Mesenchymal stem cell (in vitro differentiated cells and primary cell): Measurements from ENCODE around the gene C1orf87.

Experiments
- DNase-seq: peaks from one replicate; pipeline ENCODE4 v3.0.0-alpha.2; 2013
- H2AFZ ChIP-seq: one replicate; pipeline ENCODE4 v1.6.1; 2013; ENCODE audit warnings: low read depth, mild to moderate bottlenecking, control low read depth, inconsistent platforms, low read length, moderate library complexity
- H2AK5ac ChIP-seq: 2 replicates; pipeline ENCODE4 v1.6.1; 2013; ENCODE audit warnings: low read length, moderate library complexity, mild to moderate bottlenecking, inconsistent platforms; ENCODE audit not compliant: severe bottlenecking
- H2BK120ac ChIP-seq: one replicate; pipeline ENCODE4 v1.6.1; 2013; ENCODE audit warnings: low read depth, mild to moderate bottlenecking, inconsistent platforms, low read length, moderate library complexity
- H2BK12ac ChIP-seq, 2 experiments: one replicate each; pipeline ENCODE4 v1.6.1; 2013; ENCODE audit warnings: inconsistent platforms in 2 of 2, low read length in 2 of 2, mild to moderate bottlenecking in 2 of 2, moderate library complexity in 2 of 2, control low read depth in 1 of 2
- H2BK15ac ChIP-seq: one replicate; pipeline ENCODE4 v1.6.1; 2013; ENCODE audit warnings: mild to moderate bottlenecking, low read depth, inconsistent platforms; ENCODE audit not compliant: poor library complexity, severe bottlenecking
- H2BK5ac ChIP-seq: 2 replicates; pipeline ENCODE4 v1.6.1; 2013; ENCODE audit warnings: low read depth, mild to moderate bottlenecking, low read length, control low read depth, inconsistent platforms; ENCODE audit not compliant: poor library complexity, severe bottlenecking
- H3K14ac ChIP-seq, 2 experiments: one replicate each; pipeline ENCODE4 v1.6.1; 2013; ENCODE audit warnings: inconsistent platforms in 2 of 2, low read length in 2 of 2, control low read depth in 1 of 2, mild to moderate bottlenecking in 1 of 2, moderate library complexity in 1 of 2
- H3K18ac ChIP-seq, 2 experiments: one replicate each; pipeline ENCODE4 v1.6.1; 2013; ENCODE audit warnings: inconsistent platforms in 2 of 2, low read length in 2 of 2, control low read depth in 1 of 2, low read depth in 1 of 2, mild to moderate bottlenecking in 1 of 2
- H3K23ac ChIP-seq, 2 experiments: one replicate each; pipeline ENCODE4 v1.6.1; 2013; ENCODE audit warnings: inconsistent platforms in 2 of 2, low read length in 2 of 2, mild to moderate bottlenecking in 2 of 2, moderate library complexity in 2 of 2, control low read depth in 1 of 2
- H3K27ac ChIP-seq: 2 replicates; pipeline ENCODE4 v1.5.1; 2013; ENCODE audit warnings: mild to moderate bottlenecking, moderate library complexity, low read length, control low read depth, inconsistent platforms; ENCODE audit not compliant: poor library complexity, severe bottlenecking
- H3K27me3 ChIP-seq, 2 experiments: 2 replicates each; pipeline versions ENCODE4 v1.6.1 to v1.7.0; 2013; ENCODE audit warnings: low read length in 2 of 2, mild to moderate bottlenecking in 2 of 2, moderate library complexity in 2 of 2, control low read depth in 1 of 2, inconsistent platforms in 1 of 2; ENCODE audit not compliant: control insufficient read depth in 1 of 2, insufficient read depth in 1 of 2
- H3K36me3 ChIP-seq, 2 experiments: 2 replicates each; pipeline versions ENCODE4 v1.6.1 to v1.7.0; 2013; ENCODE audit warnings: low read length in 2 of 2, control low read depth in 1 of 2, inconsistent platforms in 1 of 2, low read depth in 1 of 2, mild to moderate bottlenecking in 1 of 2; ENCODE audit not compliant: insufficient read depth in 2 of 2, control insufficient read depth in 1 of 2
- H3K4ac ChIP-seq, 2 experiments: one replicate each; pipeline ENCODE4 v1.6.1; 2013; ENCODE audit warnings: inconsistent platforms in 2 of 2, low read length in 2 of 2, mild to moderate bottlenecking in 2 of 2, moderate library complexity in 2 of 2, control low read depth in 1 of 2, low read depth in 1 of 2
- H3K4me1 ChIP-seq: 2 replicates; pipeline ENCODE4 v1.6.1; 2013; ENCODE audit warnings: low read depth, low read length, control low read depth; ENCODE audit not compliant: control insufficient read depth, insufficient read depth
- H3K4me2 ChIP-seq: 2 replicates; pipeline ENCODE4 v1.6.1; 2013; ENCODE audit warnings: low read length, mild to moderate bottlenecking, inconsistent platforms; ENCODE audit not compliant: poor library complexity, severe bottlenecking
- H3K4me3 ChIP-seq, 2 experiments: 2 replicates each; pipeline versions ENCODE4 v1.5.1 to v1.7.0; 2013; ENCODE audit warnings: low read length in 2 of 2, mild to moderate bottlenecking in 2 of 2, control low read depth in 1 of 2, low read depth in 1 of 2; ENCODE audit not compliant: insufficient read depth in 1 of 2
- H3K79me1 ChIP-seq: replicated peaks from 2 replicates; pipeline ENCODE4 v1.6.1; 2013; ENCODE audit warnings: mild to moderate bottlenecking, control low read depth, low read length, inconsistent platforms; ENCODE audit not compliant: poor library complexity, severe bottlenecking
- H3K9ac ChIP-seq: 2 replicates; pipeline ENCODE4 v1.7.0; 2013; ENCODE audit warnings: mild to moderate bottlenecking, low read length, moderate library complexity
- H3K9me3 ChIP-seq: 2 replicates; pipeline ENCODE4 v1.7.0; 2013; ENCODE audit warnings: mild to moderate bottlenecking, low read length; ENCODE audit not compliant: control insufficient read depth
- H4K8ac ChIP-seq: one replicate; pipeline ENCODE4 v1.6.1; 2013; ENCODE audit warnings: inconsistent platforms, mild to moderate bottlenecking, low read length, moderate library complexity
- H4K91ac ChIP-seq: one replicate; pipeline ENCODE4 v1.6.1; 2013; ENCODE audit warnings: mild to moderate bottlenecking, low read length, inconsistent platforms
- WGBS: methylation state at CpG from one replicate; pipeline ENCODE4 v1.1.7; 2013; ENCODE audit warnings: mixed read lengths; 5-methylcytosine and 5-hydroxymethylcytosine counted together

The C1orf87 gene

DNA sequence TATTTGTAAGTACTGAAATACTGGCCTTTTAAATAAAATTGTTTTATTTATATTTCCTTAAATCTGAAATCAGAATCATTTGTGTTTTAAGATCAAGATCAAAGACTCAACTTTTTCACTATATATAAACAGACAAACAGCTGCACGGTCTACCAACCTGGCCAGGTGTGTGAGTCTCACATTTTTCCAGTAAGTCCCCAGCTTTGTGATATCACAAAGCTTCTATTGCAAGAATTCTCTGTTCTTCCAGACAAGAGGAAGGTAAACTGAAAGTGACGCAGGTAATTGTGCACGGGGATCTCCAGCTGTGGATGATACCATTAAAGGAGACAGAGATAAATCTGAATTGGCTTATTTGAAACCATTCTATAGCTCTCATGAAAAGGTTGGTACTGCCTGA, 105.8 kb downstream of the C1orf87 start:
- H4K91ac ChIP-seq = no peak overlapping the region
- no peak overlapping the region for H3K4me2 ChIP-seq
- no peak overlapping the region for H2BK5ac ChIP-seq
- H3K18ac ChIP-seq = no peak overlapping the region
- H3K23ac ChIP-seq = no peak overlapping the region
- no peak overlapping the region for H3K14ac ChIP-seq
- no peak for DNase-seq
- H3K9ac ChIP-seq = no peak overlapping the region
- no peak overlapping the region for H2AFZ ChIP-seq
- no peak overlapping the region for H3K27ac ChIP-seq
- H4K8ac ChIP-seq = no peak overlapping the region
- H3K9me3 ChIP-seq = no peaks in the 10 kb centered on the region
- no peaks in the 10 kb centered on the region for H3K36me3 ChIP-seq
- H3K4me3 ChIP-seq = no peak overlapping the region
- H3K4ac ChIP-seq = no peak overlapping the region
- H2BK120ac ChIP-seq = no peak overlapping the region
- WGBS = 95% methylated on average over 3 of the region's 3 CpGs
- H3K79me1 ChIP-seq = no peaks in the 10 kb centered on the region
- peaks cover 4% of the 10 kb centered on the region for H3K4me1 ChIP-seq
- H2BK12ac ChIP-seq = no peak overlapping the region
- H2AK5ac ChIP-seq = no peak overlapping the region
- H3K27me3 ChIP-seq = peaks cover 0 to 2% of the 10 kb centered on the region in 2 experiments
- H2BK15ac ChIP-seq = no peak overlapping the region

DNA sequence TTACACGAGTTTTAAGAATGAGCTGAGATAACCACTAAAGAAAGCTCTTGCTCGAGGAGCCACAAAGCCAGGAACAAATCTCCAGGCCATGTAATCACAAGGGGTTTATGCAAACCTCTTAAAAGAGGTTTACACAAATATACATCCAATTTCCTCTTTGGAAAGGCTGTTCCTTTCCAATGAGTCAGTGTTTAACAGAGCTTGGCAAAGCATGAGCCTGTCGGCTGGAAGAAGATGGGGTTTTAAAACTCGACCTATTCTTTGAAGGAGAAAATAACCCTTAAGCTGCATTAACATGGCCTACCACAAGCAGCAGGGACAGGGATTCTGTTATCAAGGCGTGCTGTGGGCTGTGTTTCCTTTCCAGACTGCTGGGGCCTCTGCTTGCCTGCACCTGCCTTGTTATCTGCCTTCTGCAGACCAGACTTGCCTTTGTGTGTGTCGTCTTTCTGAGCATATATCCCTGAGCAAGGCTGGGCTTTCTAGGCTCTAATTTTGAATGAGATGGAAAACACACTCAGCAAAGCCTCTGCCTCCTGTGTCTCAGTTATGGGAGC, 106.4 kb downstream of the C1orf87 start:
- Histone ChIP-seq H3K18ac (peak overlapping the region in 1 of 2 experiments; percentile 75), H2BK15ac (no peak overlapping the region), H3K27ac (peak overlapping the region; percentile 50), H3K4me1 (peaks cover 4% of the 10 kb centered on the region), H3K4me2 (no peak overlapping the region), H4K8ac (no peak overlapping the region), H2AK5ac (no peak overlapping the region), H3K9ac (peak overlapping the region; percentile 29), H2BK120ac (no peak overlapping the region), H3K4ac (no peak overlapping the region), H4K91ac (no peak overlapping the region), H3K27me3 (no peaks in the 10 kb centered on the region), H3K14ac (no peak overlapping the region), H3K36me3 (no peaks in the 10 kb centered on the region), H2BK5ac (no peak overlapping the region), H2AFZ (no peak overlapping the region), H2BK12ac (peak overlapping the region in 1 of 2 experiments; percentile 29), H3K4me3 (no peak overlapping the region), H3K9me3 (no peaks in the 10 kb centered on the region), H3K79me1 (no peaks in the 10 kb centered on the region), H3K23ac (no peak overlapping the region)
- 12% methylated on average over 6 of the region's 6 CpGs for WGBS
- DNase-seq = peak; percentile 63

DNA sequence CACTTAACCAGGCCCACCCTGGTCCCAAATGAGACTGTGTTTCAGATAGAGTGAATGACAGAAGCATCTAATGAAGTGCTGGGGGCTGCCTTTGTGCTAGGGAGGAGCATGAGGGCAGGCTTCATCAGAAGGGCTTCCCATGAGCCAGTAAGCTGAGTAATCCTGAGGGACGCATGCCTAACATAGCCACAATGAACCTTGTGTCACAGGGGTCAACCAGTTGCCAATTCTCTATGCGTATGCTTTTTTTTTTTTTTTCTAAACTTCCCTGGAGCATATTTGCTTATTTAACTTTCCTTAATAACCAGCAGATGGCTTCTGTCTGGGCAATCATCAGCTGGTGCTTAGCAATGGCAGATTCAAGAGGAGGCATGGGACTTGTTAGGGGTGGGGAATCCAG, 121.5 kb downstream of the C1orf87 start:
- H2BK120ac ChIP-seq = no peak overlapping the region
- no peak overlapping the region for H2BK15ac ChIP-seq
- H2BK5ac ChIP-seq = no peak overlapping the region
- no peak overlapping the region for H3K9ac ChIP-seq
- no peaks in the 10 kb centered on the region for H3K79me1 ChIP-seq
- H3K27me3 ChIP-seq = peaks cover 0 to 10% of the 10 kb centered on the region in 2 experiments
- H3K4me1 ChIP-seq = no peaks in the 10 kb centered on the region
- peak; percentile 6 for DNase-seq
- H3K4me3 ChIP-seq = no peak overlapping the region
- WGBS = 59% methylated on average over 2 of the region's 2 CpGs
- no peak overlapping the region for H2AK5ac ChIP-seq
- no peak overlapping the region for H3K23ac ChIP-seq
- H3K36me3 ChIP-seq = no peaks in the 10 kb centered on the region
- no peak overlapping the region for H4K91ac ChIP-seq
- no peak overlapping the region for H4K8ac ChIP-seq
- H2AFZ ChIP-seq = no peak overlapping the region
- H3K9me3 ChIP-seq = no peaks in the 10 kb centered on the region
- H2BK12ac ChIP-seq = no peak overlapping the region
- H3K4me2 ChIP-seq = no peak overlapping the region
- H3K14ac ChIP-seq = no peak overlapping the region
- no peak overlapping the region for H3K27ac ChIP-seq
- H3K18ac ChIP-seq = no peak overlapping the region
- no peak overlapping the region for H3K4ac ChIP-seq

DNA sequence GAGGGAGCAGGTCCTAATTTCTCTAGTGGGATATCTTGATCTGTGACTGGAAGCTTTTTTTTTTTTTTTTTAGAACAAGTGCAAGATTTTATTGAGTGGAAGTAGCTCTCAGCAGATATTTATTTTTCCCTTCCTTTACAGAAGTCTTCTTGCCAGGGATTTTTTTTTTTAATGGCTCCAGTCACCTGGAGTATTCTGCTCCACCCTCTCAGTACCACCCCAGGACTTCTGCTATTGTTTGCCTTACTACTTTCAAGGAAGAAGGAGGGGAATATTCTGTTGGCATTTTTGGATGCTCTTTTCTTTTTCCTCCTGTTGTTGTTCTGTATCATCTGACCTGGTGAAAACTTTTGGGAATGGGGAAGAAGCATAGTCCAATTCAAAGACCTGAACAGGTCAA, 123.9 kb downstream of the C1orf87 start:
- no peak for DNase-seq
- H3K79me1 ChIP-seq = no peaks in the 10 kb centered on the region
- no peak overlapping the region for H2BK120ac ChIP-seq
- H2BK15ac ChIP-seq = no peak overlapping the region
- no peak overlapping the region for H3K9ac ChIP-seq
- H4K8ac ChIP-seq = no peak overlapping the region
- H3K27ac ChIP-seq = no peak overlapping the region
- no peak overlapping the region for H3K18ac ChIP-seq
- H3K14ac ChIP-seq = no peak overlapping the region
- H2AK5ac ChIP-seq = no peak overlapping the region
- no peak overlapping the region for H4K91ac ChIP-seq
- H3K4me2 ChIP-seq = no peak overlapping the region
- H3K27me3 ChIP-seq = peaks cover 0 to 10% of the 10 kb centered on the region in 2 experiments
- H3K4me1 ChIP-seq = no peaks in the 10 kb centered on the region
- H3K4ac ChIP-seq = no peak overlapping the region
- H3K23ac ChIP-seq = no peak overlapping the region
- no peak overlapping the region for H2BK5ac ChIP-seq
- H3K9me3 ChIP-seq = no peaks in the 10 kb centered on the region
- H2BK12ac ChIP-seq = no peak overlapping the region
- no peaks in the 10 kb centered on the region for H3K36me3 ChIP-seq
- no peak overlapping the region for H2AFZ ChIP-seq
- H3K4me3 ChIP-seq = no peak overlapping the region
